IPS-15b (cell line): Measurements from ENCODE around the gene OSCP1.

ENCODE experiments used
- H3K27me3 ChIP-seq: one replicate; pipeline ENCODE4 v1.6.1; 2013; ENCODE audit warnings: low read length; ENCODE audit not compliant: control insufficient read depth, insufficient read depth
- H3K36me3 ChIP-seq: one replicate; pipeline ENCODE4 v1.6.1; 2013; ENCODE audit warnings: low read length; ENCODE audit not compliant: control insufficient read depth, insufficient read depth
- H3K4me1 ChIP-seq: one replicate; pipeline ENCODE4 v1.6.1; 2013; ENCODE audit warnings: mild to moderate bottlenecking, low read length; ENCODE audit not compliant: control insufficient read depth, insufficient read depth
- H3K4me3 ChIP-seq: one replicate; pipeline ENCODE4 v1.5.1; 2013; ENCODE audit warnings: low read depth, low read length
- H3K9ac ChIP-seq: one replicate; pipeline ENCODE4 v1.6.1; 2013; ENCODE audit warnings: low read depth, mild to moderate bottlenecking, low read length
- H3K9me3 ChIP-seq: one replicate; pipeline ENCODE4 v1.6.1; 2013; ENCODE audit warnings: mild to moderate bottlenecking, low read length; ENCODE audit not compliant: control insufficient read depth, insufficient read depth

Gene OSCP1

DNA sequence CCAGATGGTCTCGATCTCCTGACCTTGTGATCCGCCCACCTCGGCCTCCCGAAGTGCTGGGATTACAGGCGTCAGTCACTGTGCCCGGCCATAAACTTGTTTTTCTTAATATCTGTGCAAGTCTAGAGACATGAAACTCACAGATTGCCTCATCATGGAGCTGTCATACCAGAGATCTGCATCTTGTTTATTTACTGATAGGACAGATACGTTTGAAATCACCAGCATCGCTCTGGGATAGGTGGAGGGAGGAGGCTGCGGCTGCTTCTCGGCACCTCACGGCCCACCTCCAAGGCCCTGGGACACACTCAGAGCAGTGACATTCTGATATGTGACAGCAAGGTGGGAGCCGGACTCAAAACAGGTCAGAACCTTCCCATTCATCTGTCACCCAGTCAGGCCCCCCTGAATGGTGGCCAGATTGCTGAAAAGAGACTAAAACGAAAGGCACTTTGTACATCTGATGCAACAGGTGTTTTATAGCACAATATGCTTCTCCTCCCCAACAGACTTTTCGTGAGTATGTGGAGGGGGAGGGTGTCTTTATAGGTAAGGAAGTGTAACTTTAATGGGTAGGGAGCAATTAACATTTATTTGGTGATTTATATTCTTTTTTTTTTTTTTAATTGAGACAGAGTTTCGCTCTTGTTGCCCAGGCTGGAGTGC, 34.5 kb downstream of the OSCP1 start:
- Histone ChIP-seq H3K36me3 (no peaks in the 10 kb centered on the region), H3K9me3 (no peaks in the 10 kb centered on the region), H3K27me3 (no peaks in the 10 kb centered on the region), H3K4me1 (no peaks in the 10 kb centered on the region), H3K9ac (no peak overlapping the region), H3K4me3 (no peak overlapping the region)

GRCh38 chr1:36414384-36414783, 35.9 kb downstream of the OSCP1 start:
- no peaks in the 10 kb centered on the region for H3K9me3 ChIP-seq
- no peaks in the 10 kb centered on the region for H3K4me1 ChIP-seq
- H3K36me3 ChIP-seq: no peaks in the 10 kb centered on the region
- no peak overlapping the region for H3K9ac ChIP-seq
- no peak overlapping the region for H3K4me3 ChIP-seq
- H3K27me3 ChIP-seq: no peaks in the 10 kb centered on the region

GRCh38 chr1:36411674-36412648, 38.3 kb downstream of the OSCP1 start:
- Histone ChIP-seq H3K27me3 (no peaks in the 10 kb centered on the region), H3K4me1 (no peaks in the 10 kb centered on the region), H3K9me3 (no peaks in the 10 kb centered on the region), H3K36me3 (peaks cover 5% of the 10 kb centered on the region), H3K4me3 (no peak overlapping the region), H3K9ac (no peak overlapping the region)

DNA sequence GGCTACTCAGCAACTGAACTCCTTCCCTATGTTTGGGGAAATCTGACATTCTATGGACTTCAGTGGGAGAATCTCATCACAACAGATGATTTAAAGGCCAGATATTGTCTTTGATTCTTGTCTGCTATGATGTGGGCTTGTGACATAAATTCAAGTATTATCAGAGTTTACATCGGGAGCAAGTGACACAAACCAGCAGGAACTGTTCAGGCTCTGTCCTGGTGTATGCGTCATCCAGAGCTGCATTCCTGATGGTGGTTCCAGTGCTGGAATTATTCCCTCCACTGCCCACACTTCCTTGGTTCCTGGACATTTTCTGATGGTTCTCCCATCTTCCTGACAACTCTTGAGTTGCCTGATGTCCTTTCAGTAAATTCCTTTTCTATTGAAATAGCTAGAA, 41.8 kb downstream of the OSCP1 start:
- Histone ChIP-seq H3K36me3 (peaks cover 5% of the 10 kb centered on the region), H3K27me3 (no peaks in the 10 kb centered on the region), H3K9ac (no peak overlapping the region), H3K4me3 (no peak overlapping the region), H3K4me1 (no peaks in the 10 kb centered on the region), H3K9me3 (no peaks in the 10 kb centered on the region)

GRCh38 chr1:36406440-36406839, 43.8 kb downstream of the OSCP1 start:
- no peaks in the 10 kb centered on the region for H3K9me3 ChIP-seq
- no peaks in the 10 kb centered on the region for H3K4me1 ChIP-seq
- H3K4me3 ChIP-seq: no peak overlapping the region
- no peaks in the 10 kb centered on the region for H3K27me3 ChIP-seq
- H3K9ac ChIP-seq: no peak overlapping the region
- peaks cover 5% of the 10 kb centered on the region for H3K36me3 ChIP-seq

DNA sequence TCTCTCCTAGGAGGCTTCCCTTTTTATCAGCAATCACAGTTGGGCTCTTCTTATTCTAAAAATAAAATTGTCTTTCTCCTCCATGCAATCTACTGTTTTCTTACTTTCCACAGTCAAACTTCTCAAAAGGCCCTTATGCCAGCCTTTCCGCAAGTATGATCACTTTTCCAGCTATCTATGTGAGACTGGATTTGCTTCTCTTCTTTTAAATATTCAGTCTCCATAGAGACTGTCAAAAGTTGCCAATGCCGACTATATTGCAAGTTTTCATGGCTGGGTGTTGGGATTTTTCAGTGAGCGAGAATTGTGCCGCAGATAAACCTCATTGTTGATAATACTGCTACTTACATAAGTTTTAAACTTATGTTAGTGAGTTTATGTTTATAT, 47.8 kb downstream of the OSCP1 start:
- Histone ChIP-seq H3K4me3 (no peak overlapping the region), H3K9ac (no peak overlapping the region), H3K4me1 (no peaks in the 10 kb centered on the region), H3K27me3 (no peaks in the 10 kb centered on the region), H3K9me3 (no peaks in the 10 kb centered on the region), H3K36me3 (peaks cover 3% of the 10 kb centered on the region)

GRCh38 chr1:36401602-36402503, 48.4 kb downstream of the OSCP1 start:
- Histone ChIP-seq H3K4me3 (peak overlapping the region; percentile 91), H3K9me3 (no peaks in the 10 kb centered on the region), H3K9ac (no peak overlapping the region), H3K4me1 (no peaks in the 10 kb centered on the region), H3K27me3 (no peaks in the 10 kb centered on the region), H3K36me3 (no peaks in the 10 kb centered on the region)

- Histone ChIP-seq H3K9me3 (no peaks in the 10 kb centered on the region), H3K27me3 (no peaks in the 10 kb centered on the region), H3K4me3 (peak overlapping the region; percentile 91), H3K4me1 (no peaks in the 10 kb centered on the region), H3K36me3 (no peaks in the 10 kb centered on the region), H3K9ac (peak overlapping the region; percentile 66)
Observed at GRCh38 chr1:36400825-36401601, 49.2 kb downstream of the OSCP1 start.

GRCh38 chr1:36400514-36400824, 49.8 kb downstream of the OSCP1 start:
- no peaks in the 10 kb centered on the region for H3K9me3 ChIP-seq
- H3K9ac ChIP-seq: peak overlapping the region; percentile 60
- no peaks in the 10 kb centered on the region for H3K36me3 ChIP-seq
- no peaks in the 10 kb centered on the region for H3K27me3 ChIP-seq
- H3K4me1 ChIP-seq: no peaks in the 10 kb centered on the region
- H3K4me3 ChIP-seq: peak overlapping the region; percentile 91

GRCh38 chr1:36398370-36398977, 51.8 kb downstream of the OSCP1 start:
- Histone ChIP-seq H3K9me3 (no peaks in the 10 kb centered on the region), H3K27me3 (no peaks in the 10 kb centered on the region), H3K9ac (no peak overlapping the region), H3K4me3 (peak overlapping the region; percentile 93), H3K4me1 (no peaks in the 10 kb centered on the region), H3K36me3 (peaks cover 8% of the 10 kb centered on the region)
